HuH-7.5 (cell line): ENCODE measurements around the gene CATSPERE.
"Not testable (repeated sequence)": the region's sequence is repeated elsewhere in the genome, so short reads cannot be mapped to it uniquely, and the experiment has no call there.

Source experiments
- DNase-seq: peaks from one replicate; pipeline ENCODE4 v3.0.0; 2011; ENCODE audit warnings: low spot score

CATSPERE gene

DNA sequence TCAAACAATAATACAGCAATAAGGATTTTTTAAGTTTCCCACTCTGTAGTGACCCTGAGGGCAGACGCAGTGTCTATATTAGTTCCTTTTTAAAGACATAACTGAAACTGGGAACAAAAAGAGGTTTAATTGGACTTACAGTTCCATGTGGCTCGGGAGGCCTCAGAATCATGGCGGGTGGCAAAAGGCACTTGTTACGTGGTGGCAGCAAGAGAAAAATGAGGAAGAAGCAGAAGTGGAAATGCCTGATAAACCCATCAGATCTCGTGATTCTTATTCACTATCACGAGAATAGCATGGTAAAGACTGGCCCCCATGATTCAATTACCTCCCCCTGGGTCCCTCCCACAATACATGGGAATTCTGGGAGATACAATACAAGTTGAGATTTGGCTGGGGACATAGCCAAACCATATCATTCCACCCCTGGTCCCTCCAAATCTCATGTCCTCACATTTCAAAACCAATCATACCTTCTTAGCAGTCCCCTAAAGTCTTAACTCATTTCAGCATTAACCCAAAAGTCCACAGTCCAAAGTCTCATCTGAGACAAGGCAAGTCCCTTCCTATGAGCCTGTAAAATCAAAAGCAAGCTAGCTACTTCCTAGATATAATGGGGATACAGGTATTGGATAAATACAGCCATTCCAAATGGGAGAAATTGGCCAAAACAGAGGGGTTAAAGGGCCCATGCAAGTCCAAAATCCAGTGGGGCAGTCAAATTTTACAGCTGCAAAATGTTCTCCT lies 205.8 kb downstream of the CATSPERE start:
- DNase-seq, result not testable (repeated sequence)

GRCh38 chr1:244667797-244668196 lies 206.7 kb downstream of the CATSPERE start:
- DNase-seq, result no peak

GRCh38 chr1:244672946-244673682 lies 212.0 kb downstream of the CATSPERE start:
- no peak for DNase-seq

GRCh38 chr1:244674446-244674845 lies 213.4 kb downstream of the CATSPERE start:
- no peak for DNase-seq

DNA sequence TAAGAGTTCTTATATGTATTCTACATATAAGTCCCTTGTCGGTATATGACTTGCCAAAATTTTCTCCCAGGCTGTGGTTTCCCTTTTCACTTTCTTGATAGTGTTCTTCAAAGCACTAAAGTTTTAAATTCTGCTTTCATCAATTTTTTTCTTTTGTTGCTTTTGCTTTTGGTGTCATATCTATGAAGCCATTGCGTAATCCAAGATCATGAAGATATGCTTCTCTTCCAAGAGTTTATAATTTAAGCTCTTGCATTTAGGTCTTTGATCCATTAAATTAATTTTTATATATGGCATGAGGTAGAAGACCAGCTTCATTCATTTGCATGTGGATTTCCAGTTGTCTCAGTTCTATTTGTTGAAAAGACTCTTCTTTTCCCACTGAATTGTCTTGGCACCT lies 214.1 kb downstream of the CATSPERE start:
- no peak for DNase-seq

DNA sequence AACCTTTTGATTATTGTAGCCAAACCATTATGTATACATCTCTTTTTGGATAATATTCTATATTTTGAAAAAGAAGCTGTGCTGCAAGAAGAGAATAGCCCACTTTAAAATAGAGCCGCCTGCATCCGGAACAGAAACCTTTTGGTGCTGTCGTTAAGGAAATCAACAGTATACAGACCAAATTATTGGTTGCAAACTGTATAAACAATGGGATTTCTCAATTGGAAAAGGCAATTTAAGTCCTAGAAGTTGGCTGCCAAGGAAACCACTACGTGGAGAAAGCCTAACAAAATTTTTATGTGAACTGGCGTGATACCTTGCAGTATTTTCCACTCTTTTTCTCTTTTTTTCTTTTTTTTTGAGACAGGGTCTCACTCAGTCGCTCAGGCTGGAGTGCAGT lies 217.6 kb downstream of the CATSPERE start:
- DNase-seq, result no peak

DNA sequence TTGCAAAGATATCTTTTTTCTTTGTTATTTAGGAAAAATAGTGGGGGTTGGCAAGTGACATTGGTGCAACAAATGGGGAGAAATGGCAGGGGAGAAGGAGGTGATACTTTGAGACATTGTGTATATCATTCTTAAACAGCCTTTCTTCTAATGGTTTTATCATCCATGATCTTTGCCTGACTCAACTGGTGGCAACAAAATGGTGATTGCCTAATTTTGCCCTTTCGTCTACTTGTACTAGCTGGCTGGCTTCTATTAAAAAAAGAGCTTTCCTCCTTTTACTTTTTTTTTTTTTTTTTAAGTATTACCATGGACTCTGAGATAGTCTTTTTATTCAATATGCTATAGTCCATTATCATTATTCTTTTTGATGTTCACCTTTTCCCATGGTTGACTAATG lies 219.6 kb downstream of the CATSPERE start:
- DNase-seq, result no peak

GRCh38 chr1:244682087-244682486 lies 221.0 kb downstream of the CATSPERE start:
- not testable (repeated sequence) for DNase-seq
